Thyroid gland (tissue), 4 donors: ENCODE measurements around the gene HIP1. TPM values are rescaled to one million over a fixed set of nuclear protein-coding genes. Genes with fewer than 3 reads are reported as not detected.
A peak's percentile ranks its signal among the peaks of the same experiment; 100 is the strongest.
"Not testable (repeated sequence)": the region's sequence is repeated elsewhere in the genome, so short reads cannot be mapped to it uniquely, and the experiment has no call there.

ENCODE experiments used
- DNase-seq, 2 donors: peaks; one replicate each; pipeline ENCODE4 v3.0.0-alpha.2; 2019
- H3K27ac ChIP-seq, 3 donors: fragments of 200-600 bp; sonication (generic); 1 replicate in 2 of 3; 2 replicates in 1 of 3; pipeline ENCODE4 v1.5.1; 2016 to 2019; ENCODE audit warnings: mild to moderate bottlenecking in 1 of 3, moderate library complexity in 1 of 3
- H3K27me3 ChIP-seq: fragments of 200-600 bp; sonication (generic); one replicate; pipeline ENCODE4 v1.5.1; 2019
- H3K36me3 ChIP-seq, 2 donors: fragments of 200-600 bp; sonication (generic); one replicate each; pipeline ENCODE4 v1.5.1; 2016 to 2019
- H3K4me1 ChIP-seq, 2 donors: fragments of 200-600 bp; sonication (generic); one replicate each; pipeline ENCODE4 v1.5.1; 2017 to 2019
- H3K4me3 ChIP-seq, 3 donors: fragments of 200-600 bp; sonication (generic); replicated peaks in 1 of 3; 1 replicate in 2 of 3; 2 replicates in 1 of 3; pipeline ENCODE4 v1.5.1; 2016; ENCODE audit warnings: mild to moderate bottlenecking in 1 of 3
- H3K9me3 ChIP-seq: fragments of 200-600 bp; sonication (generic); one replicate; pipeline ENCODE4 v1.5.1; 2017
- CTCF ChIP-seq, 6 experiments: fragments of 200-600 bp in 3 of 6; fragments of 450-650 bp in 3 of 6; sonication (generic) in 3 of 6; IDR thresholded peaks; one replicate each; pipeline ENCODE4 v1.5.1; 2016 to 2019; ENCODE audit warnings: antibody characterized with exemption in 6 of 6, mild to moderate bottlenecking in 2 of 6, inconsistent platforms in 1 of 6, moderate library complexity in 1 of 6
- POLR2A ChIP-seq, 2 donors: fragments of 450-650 bp; IDR thresholded peaks; one replicate each; pipeline ENCODE4 v1.6.1; 2017; ENCODE audit warnings: antibody characterized with exemption in 2 of 2, mild to moderate bottlenecking in 2 of 2, moderate library complexity in 1 of 2
- WGBS, 2 donors: methylation state at CpG; one replicate each; pipeline ENCODE4 v1.1.5; 2017; 5-methylcytosine and 5-hydroxymethylcytosine counted together
- intact Hi-C: fragments of 100-400 bp; cut with DNase I; formaldehyde crosslinking; loops from one replicate; pipeline ENCODE4 v1.15.1; 2023
- total RNA-seq, 4 donors: library from RNA; depleted of rRNA; stranded (reverse); fragments of >200 nt; gene quantifications; one replicate each; pipeline ENCODE4 v1.2.3, GENCODE V29; 2016

The HIP1 gene
- total RNA-seq, 4 donors from 2014 or later, result 25.4 to 39.6 (median 28.1) TPM

GRCh38 chr7:75772081-75773077, 33.6 kb upstream of the HIP1 start, which contains the start of gene CCL26:
Gene CCL26 (minus strand): TSS chr7:75772211. CDS start chr7:75772176, 35 bp downstream.
- no peak for TF ChIP-seq CTCF (IDR thresholded peaks at IDR 0.05)
- TF ChIP-seq POLR2A (IDR thresholded peaks at IDR 0.05), result no peak
- 69% methylated on average over 9 of the region's 9 CpGs for WGBS, 2 donors
- H3K4me3 ChIP-seq, result no peak within 1 kb of the TSS
- H3K4me1 ChIP-seq, result no peaks in the 10 kb centered on the region
- peak within 1 kb of the TSS in 2 of 3 donors; percentile 17 to 58 for H3K27ac ChIP-seq
- intact Hi-C loops, result no loop called here
- no peaks in the 10 kb centered on the region for H3K36me3 ChIP-seq
- peak; percentile 12 to 21 for DNase-seq
- H3K9me3 ChIP-seq, result no peaks in the 10 kb centered on the region
- no peaks in the 10 kb centered on the region for H3K27me3 ChIP-seq

GRCh38 chr7:75771224-75771623, 32.5 kb upstream of the HIP1 start:
- no peaks in the 10 kb centered on the region for H3K9me3 ChIP-seq
- intact Hi-C loops, result no loop called here
- no peaks in the 10 kb centered on the region for H3K4me1 ChIP-seq
- H3K4me3 ChIP-seq, result no peak overlapping the region
- H3K36me3 ChIP-seq, result no peaks in the 10 kb centered on the region
- 92 to 100% methylated on average over 1 of the region's 1 CpG for WGBS, 2 donors
- TF ChIP-seq POLR2A (IDR thresholded peaks at IDR 0.05), result no peak
- no peak for TF ChIP-seq CTCF (IDR thresholded peaks at IDR 0.05)
- no peak overlapping the region for H3K27ac ChIP-seq
- no peak for DNase-seq
- no peaks in the 10 kb centered on the region for H3K27me3 ChIP-seq

- intact Hi-C loops, result no loop called here
Measured at GRCh38 chr7:75762350-75762917, 23.7 kb upstream of the HIP1 start.

GRCh38 chr7:75761801-75762200, 23.1 kb upstream of the HIP1 start:
- 87 to 94% methylated on average over 3 of the region's 3 CpGs for WGBS, 2 donors
- DNase-seq, H3K4me3 ChIP-seq, intact Hi-C loops, H3K27me3 ChIP-seq, H3K4me1 ChIP-seq, H3K9me3 ChIP-seq, H3K27ac ChIP-seq, H3K36me3 ChIP-seq: not testable (repeated sequence)

More at GRCh38 chr7:75762350-75762917, 23.7 kb upstream of the HIP1 start:
- no peaks in the 10 kb centered on the region for H3K4me1 ChIP-seq
- no peak overlapping the region for H3K27ac ChIP-seq
- 10 to 20% methylated on average over 2 of the region's 2 CpGs for WGBS, 2 donors
- no peaks in the 10 kb centered on the region for H3K9me3 ChIP-seq
- TF ChIP-seq CTCF (IDR thresholded peaks at IDR 0.05), result peak; percentile 68 to 90 (median 78)
- TF ChIP-seq POLR2A (IDR thresholded peaks at IDR 0.05), result no peak
- DNase-seq, result peak in 1 of 2 donors; percentile 4
- H3K4me3 ChIP-seq, result no peak overlapping the region
- H3K27me3 ChIP-seq, result no peaks in the 10 kb centered on the region
- H3K36me3 ChIP-seq, result no peaks in the 10 kb centered on the region

- no peak overlapping the region for H3K27ac ChIP-seq
- H3K27me3 ChIP-seq, result no peaks in the 10 kb centered on the region
- no peak for TF ChIP-seq POLR2A (IDR thresholded peaks at IDR 0.05)
- TF ChIP-seq CTCF (IDR thresholded peaks at IDR 0.05), result no peak
- intact Hi-C loops, result no loop called here
- DNase-seq, result no peak
- 38 to 85% methylated on average over 2 of the region's 2 CpGs for WGBS, 2 donors
- H3K36me3 ChIP-seq, result no peaks in the 10 kb centered on the region
- H3K9me3 ChIP-seq, result no peaks in the 10 kb centered on the region
- no peaks in the 10 kb centered on the region for H3K4me1 ChIP-seq
- no peak overlapping the region for H3K4me3 ChIP-seq
Measured at GRCh38 chr7:75758491-75758890, 19.8 kb upstream of the HIP1 start.
